HG02885 (cell line): ENCODE measurements around the gene PPFIA1.
"Not testable (repeated sequence)": the region's sequence is repeated elsewhere in the genome, so short reads cannot be mapped to it uniquely, and the experiment has no call there.

Experiments
- ATAC-seq: cut with Tn5 transposase; IDR thresholded peaks from one replicate; pipeline ENCODE4 v1.9.1; 2021; ENCODE audit warnings: mild to moderate bottlenecking; ENCODE audit not compliant: unreplicated experiment, poor library complexity

PPFIA1 gene

GRCh38 chr11:70292863-70293262, 22.4 kb downstream of the PPFIA1 start:
- ATAC-seq: no peak

- ATAC-seq: not testable (repeated sequence)
Measured at GRCh38 chr11:70295166-70295565, 24.7 kb downstream of the PPFIA1 start.

- no peak for ATAC-seq
Measured at GRCh38 chr11:70296681-70297080, 26.2 kb downstream of the PPFIA1 start.

- no peak for ATAC-seq
Measured at GRCh38 chr11:70297341-70297740, 26.9 kb downstream of the PPFIA1 start.

- ATAC-seq: no peak
Measured at GRCh38 chr11:70298243-70298915, 27.9 kb downstream of the PPFIA1 start.

- ATAC-seq: no peak
Measured at GRCh38 chr11:70299636-70300035, 29.1 kb downstream of the PPFIA1 start.

GRCh38 chr11:70301191-70301590, 30.7 kb downstream of the PPFIA1 start:
- ATAC-seq: no peak

GRCh38 chr11:70301721-70302418, 31.4 kb downstream of the PPFIA1 start:
- ATAC-seq: no peak

GRCh38 chr11:70302419-70302752, 31.9 kb downstream of the PPFIA1 start:
- no peak for ATAC-seq

- no peak for ATAC-seq
Measured at GRCh38 chr11:70303070-70303469, 32.6 kb downstream of the PPFIA1 start.

GRCh38 chr11:70304208-70304603, 33.7 kb downstream of the PPFIA1 start:
- ATAC-seq: no peak

- ATAC-seq: no peak
Measured at GRCh38 chr11:70305501-70305900, 35.0 kb downstream of the PPFIA1 start.

- ATAC-seq: no peak
Measured at GRCh38 chr11:70306586-70307033, 36.1 kb downstream of the PPFIA1 start.

GRCh38 chr11:70307176-70307575, 36.7 kb downstream of the PPFIA1 start:
- ATAC-seq: no peak

GRCh38 chr11:70311616-70312015, 41.1 kb downstream of the PPFIA1 start:
- ATAC-seq: no peak

- no peak for ATAC-seq
Measured at GRCh38 chr11:70312401-70313357, 42.2 kb downstream of the PPFIA1 start.

GRCh38 chr11:70313945-70314344, 43.5 kb downstream of the PPFIA1 start:
- ATAC-seq: no peak

GRCh38 chr11:70314730-70315129, 44.2 kb downstream of the PPFIA1 start:
- ATAC-seq: no peak

GRCh38 chr11:70315716-70316115, 45.2 kb downstream of the PPFIA1 start:
- no peak for ATAC-seq

- no peak for ATAC-seq
Measured at GRCh38 chr11:70317581-70318305, 47.3 kb downstream of the PPFIA1 start.
